OCI-LY7 (cell line): Measurements from ENCODE around the gene DNAJC28. TPM values are rescaled to one million over a fixed set of nuclear protein-coding genes. Genes with fewer than 3 reads are reported as not detected.
"Not testable (repeated sequence)": the region's sequence is repeated elsewhere in the genome, so short reads cannot be mapped to it uniquely, and the experiment has no call there.

Source experiments
- BruUV-seq: library from RNA; stranded (reverse); fragments of 400-500 nt; replicated peaks from 2 replicates; lab custom pipeline; 2021; lab: Mats Ljungman, UMichigan
- CTCF ChIA-PET: fragments of 300-600 bp; sonication (Branson Sonifier 250); formaldehyde crosslinking; loops from one replicate; lab custom pipeline; 2022; ENCODE audit warnings: antibody characterized with exemption; ENCODE audit not compliant: unreplicated experiment; lab: Charles Lee
- POLR2A ChIA-PET: fragments of 300-600 bp; sonication (Branson Sonifier 250); formaldehyde crosslinking; loops from one replicate; lab custom pipeline; 2022; ENCODE audit warnings: antibody characterized with exemption; lab: Charles Lee
- DNase-seq: peaks from one replicate; pipeline ENCODE4 v3.0.0-alpha.2; 2015; ENCODE audit warnings: low spot score
- H2AFZ ChIP-seq: fragments of 200-600 bp; sonication (generic), shearing (Covaris generic); 2 replicates; pipeline ENCODE4 v1.6.1; 2014; ENCODE audit warnings: mild to moderate bottlenecking, antibody characterized with exemption, low read length, moderate library complexity
- H3K27ac ChIP-seq: fragments of 200-600 bp; sonication (generic); 2 replicates; pipeline ENCODE4 v1.5.1; 2014; ENCODE audit warnings: mixed run types, low read depth, mild to moderate bottlenecking, moderate library complexity, low read length, inconsistent platforms; ENCODE audit not compliant: poor library complexity, severe bottlenecking
- H3K36me3 ChIP-seq: fragments of 200-600 bp; sonication (generic); 2 replicates; pipeline ENCODE4 v1.6.1; 2014; ENCODE audit warnings: mild to moderate bottlenecking, antibody characterized with exemption, low read length, moderate library complexity, mixed read lengths; ENCODE audit not compliant: insufficient read depth
- H3K4me1 ChIP-seq: fragments of 200-600 bp; sonication (generic); 2 replicates; pipeline ENCODE4 v1.5.1; 2014; ENCODE audit warnings: mild to moderate bottlenecking, low read length; ENCODE audit not compliant: insufficient read depth, poor library complexity, severe bottlenecking
- H3K4me2 ChIP-seq: fragments of 200-600 bp; sonication (generic); 2 replicates; pipeline ENCODE4 v1.6.1; 2014; ENCODE audit warnings: mild to moderate bottlenecking, low read length
- H3K4me3 ChIP-seq: fragments of 200-600 bp; sonication (generic); 2 replicates; pipeline ENCODE4 v1.5.1; 2014; ENCODE audit warnings: mild to moderate bottlenecking, low read depth, low read length; ENCODE audit not compliant: poor library complexity, severe bottlenecking
- H3K79me2 ChIP-seq: fragments of 200-600 bp; sonication (generic); 2 replicates; pipeline ENCODE4 v1.6.1; 2016; ENCODE audit warnings: low read depth, mild to moderate bottlenecking, low read length, moderate library complexity, mixed read lengths; ENCODE audit not compliant: insufficient read depth
- H3K9me2 ChIP-seq: fragments of 200-600 bp; sonication (generic); 2 replicates; pipeline ENCODE4 v1.6.1; 2016; ENCODE audit warnings: mild to moderate bottlenecking, low read length, mixed read lengths; ENCODE audit not compliant: insufficient read depth
- H3K9me3 ChIP-seq: fragments of 200-600 bp; sonication (generic); 2 replicates; pipeline ENCODE4 v1.6.1; 2014; ENCODE audit warnings: mild to moderate bottlenecking, mixed run types, low read length, mixed read lengths
- H4K20me1 ChIP-seq: fragments of 200-600 bp; sonication (generic); 2 replicates; pipeline ENCODE4 v1.6.1; 2014; ENCODE audit warnings: mild to moderate bottlenecking, antibody characterized with exemption, low read length, moderate library complexity, mixed read lengths; ENCODE audit not compliant: insufficient read depth
- CTCF ChIP-seq: fragments of 200-600 bp; sonication (generic); conservative IDR thresholded peaks from 2 replicates; pipeline ENCODE4 v1.5.1; 2014; ENCODE audit warnings: mild to moderate bottlenecking, antibody characterized with exemption, low read length, moderate library complexity, mixed read lengths
- EZH2phosphoT487 ChIP-seq: fragments of 200-600 bp; sonication (generic); IDR thresholded peaks from 2 replicates; pipeline ENCODE4 v1.6.1; 2018; ENCODE audit warnings: low read depth, borderline replicate concordance, mild to moderate bottlenecking, mixed run types, antibody characterized with exemption, low read length, moderate library complexity, mixed read lengths
- intact Hi-C: fragments of 100-400 bp; cut with micrococcal nuclease; formaldehyde crosslinking; loops from one replicate; pipeline ENCODE4 v1.10.0; 2022; ENCODE audit not compliant: unreplicated experiment
- total RNA-seq, 2 experiments: library from RNA; depleted of rRNA in 1 of 2; stranded (reverse); fragments of >200 nt in 1 of 2; shearing (Covaris generic) in 1 of 2; gene quantifications; 2 replicates each; pipeline ENCODE4 v1.2.3, GENCODE V29; 2014 to 2022

The DNAJC28 gene
- total RNA-seq, 2 experiments from 2014 or later, result 0.95 to 1.3 TPM

- Histone ChIP-seq H3K79me2 (no peaks in the 10 kb centered on the region), H3K4me1 (no peaks in the 10 kb centered on the region), H4K20me1 (no peaks in the 10 kb centered on the region), H3K9me3 (no peaks in the 10 kb centered on the region), H2AFZ (no peak overlapping the region), H3K4me2 (no peak overlapping the region), H3K27ac (no peak overlapping the region), H3K4me3 (no peak overlapping the region), H3K9me2 (no peaks in the 10 kb centered on the region), H3K36me3 (peaks cover 100% of the 10 kb centered on the region)
- POLR2A ChIA-PET, result interaction anchor here (0.6 to 0.7 kb wide), 2 partner anchors 27 to 90 kb away, joined by 3 read pairs; no protein-coding TSS in a partner anchor
- no peak for TF ChIP-seq EZH2phosphoT487
- no peak for TF ChIP-seq CTCF
- CTCF ChIA-PET, result no interaction called here
- no TSS peak for BruUV-seq
- intact Hi-C loops, result no loop called here
- DNase-seq, result no peak
Observed at GRCh38 chr21:33511639-33512038, 20.1 kb upstream of the DNAJC28 start.

GRCh38 chr21:33510826-33511225, 19.3 kb upstream of the DNAJC28 start:
- Histone ChIP-seq H3K4me2 (no peak overlapping the region), H3K4me3 (no peak overlapping the region), H3K4me1 (no peaks in the 10 kb centered on the region), H3K9me3 (no peaks in the 10 kb centered on the region), H3K9me2 (no peaks in the 10 kb centered on the region), H2AFZ (no peak overlapping the region), H3K27ac (no peak overlapping the region), H3K36me3 (peaks cover 99% of the 10 kb centered on the region), H4K20me1 (no peaks in the 10 kb centered on the region), H3K79me2 (no peaks in the 10 kb centered on the region)
- POLR2A ChIA-PET, result interaction anchor here (0.6 kb wide), 1 partner anchor 91 kb away, joined by 3 read pairs; no protein-coding TSS in a partner anchor
- BruUV-seq, result no TSS peak
- DNase-seq, result no peak
- intact Hi-C loops, result no loop called here
- CTCF ChIA-PET, result no interaction called here
- TF ChIP-seq CTCF (no peak), EZH2phosphoT487 (no peak)

- BruUV-seq, H3K79me2 ChIP-seq, H3K4me1 ChIP-seq, H2AFZ ChIP-seq, H3K4me2 ChIP-seq, DNase-seq, H3K9me2 ChIP-seq, H3K4me3 ChIP-seq, H3K27ac ChIP-seq, H3K9me3 ChIP-seq, intact Hi-C loops, H4K20me1 ChIP-seq, CTCF ChIA-PET: not testable (repeated sequence)
- POLR2A ChIA-PET, result interaction anchor here (0.7 to 1.6 kb wide), 4 partner anchors 7 to 51 kb away, joined by 3 read pairs; partner anchors contain the start of gene TMEM50B
- H3K36me3 ChIP-seq, result peaks cover 95% of the 10 kb centered on the region
Observed at GRCh38 chr21:33507003-33507402, 15.5 kb upstream of the DNAJC28 start.
